Body of pancreas (tissue), 4 donors: ENCODE measurements around the gene ALDH1A3.

ENCODE experiments used
- POLR2A ChIP-seq, 3 donors: fragments of 450-650 bp; IDR thresholded peaks; one replicate each; pipeline ENCODE4 v1.6.1; 2016; ENCODE audit warnings: antibody characterized with exemption in 3 of 3, mild to moderate bottlenecking in 2 of 3
- TF ChIP-seq, protein P1 (sequence below), 7 experiments: fragments of 450-650 bp in 4 of 7; fragments of 200-600 bp in 3 of 7; sonication (generic) in 3 of 7; IDR thresholded peaks; one replicate each; pipeline ENCODE4 v1.5.1; 2016 to 2019; ENCODE audit warnings: antibody characterized with exemption in 7 of 7

- TF ChIP-seq, protein P1, sequence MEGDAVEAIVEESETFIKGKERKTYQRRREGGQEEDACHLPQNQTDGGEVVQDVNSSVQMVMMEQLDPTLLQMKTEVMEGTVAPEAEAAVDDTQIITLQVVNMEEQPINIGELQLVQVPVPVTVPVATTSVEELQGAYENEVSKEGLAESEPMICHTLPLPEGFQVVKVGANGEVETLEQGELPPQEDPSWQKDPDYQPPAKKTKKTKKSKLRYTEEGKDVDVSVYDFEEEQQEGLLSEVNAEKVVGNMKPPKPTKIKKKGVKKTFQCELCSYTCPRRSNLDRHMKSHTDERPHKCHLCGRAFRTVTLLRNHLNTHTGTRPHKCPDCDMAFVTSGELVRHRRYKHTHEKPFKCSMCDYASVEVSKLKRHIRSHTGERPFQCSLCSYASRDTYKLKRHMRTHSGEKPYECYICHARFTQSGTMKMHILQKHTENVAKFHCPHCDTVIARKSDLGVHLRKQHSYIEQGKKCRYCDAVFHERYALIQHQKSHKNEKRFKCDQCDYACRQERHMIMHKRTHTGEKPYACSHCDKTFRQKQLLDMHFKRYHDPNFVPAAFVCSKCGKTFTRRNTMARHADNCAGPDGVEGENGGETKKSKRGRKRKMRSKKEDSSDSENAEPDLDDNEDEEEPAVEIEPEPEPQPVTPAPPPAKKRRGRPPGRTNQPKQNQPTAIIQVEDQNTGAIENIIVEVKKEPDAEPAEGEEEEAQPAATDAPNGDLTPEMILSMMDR (IDR thresholded peaks at IDR 0.05), result no peak
- no peak for TF ChIP-seq POLR2A (IDR thresholded peaks at IDR 0.05)
Observed at GRCh38 chr15:100901702-100902435, 22.2 kb downstream of the ALDH1A3 start.
